Breast epithelium (tissue), 3 donors: ENCODE results near the gene NSMCE4A.

ENCODE experiments used
- CTCF ChIP-seq, 3 donors: fragments of 450-650 bp; IDR thresholded peaks; one replicate each; pipeline ENCODE4 v1.5.1; 2016 to 2017; ENCODE audit warnings: antibody characterized with exemption in 3 of 3, mild to moderate bottlenecking in 3 of 3, moderate library complexity in 3 of 3
- POLR2A ChIP-seq: fragments of 450-650 bp; IDR thresholded peaks from one replicate; pipeline ENCODE4 v1.6.1; 2016; ENCODE audit warnings: antibody characterized with exemption, mild to moderate bottlenecking, moderate library complexity
- POLR2AphosphoS5 ChIP-seq, 3 donors: sonication (generic); formaldehyde crosslinking; IDR thresholded peaks; one replicate each; pipeline ENCODE4 v1.6.1; 2017; ENCODE audit warnings: antibody characterized with exemption in 3 of 3

DNA sequence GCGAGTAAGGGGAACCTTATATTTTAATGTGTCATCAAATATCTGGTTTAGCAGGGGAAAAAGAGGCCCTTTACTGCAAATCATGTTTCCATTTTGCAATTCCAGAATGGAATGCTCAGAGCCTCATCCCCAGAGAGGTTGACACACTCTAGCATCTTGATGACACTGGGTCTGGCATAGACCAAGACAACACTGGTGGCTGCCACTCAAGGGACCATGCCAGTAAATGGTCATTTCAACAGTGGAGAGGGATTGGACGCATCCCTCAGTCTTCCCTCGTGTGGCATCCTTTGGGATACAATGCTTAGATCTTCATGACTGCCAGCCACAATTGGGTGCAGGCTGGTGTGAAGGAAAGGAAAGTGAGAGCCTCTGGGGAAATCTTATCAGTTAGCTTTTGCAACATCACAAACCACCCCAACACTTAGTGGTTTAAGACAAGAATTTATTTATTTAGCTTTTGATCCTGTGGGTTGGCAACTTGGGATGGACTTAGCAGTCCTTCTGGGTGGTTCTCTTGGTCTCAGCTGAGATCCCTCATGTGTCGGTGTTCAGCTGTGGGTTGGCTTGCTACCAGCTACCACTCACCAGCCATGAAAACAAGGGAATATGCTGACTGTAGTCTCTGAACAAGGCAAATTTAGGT, 35.5 kb upstream of the NSMCE4A start:
- TF ChIP-seq CTCF (IDR thresholded peaks at IDR 0.05) (no peak), POLR2A (no peak), POLR2AphosphoS5 (IDR thresholded peaks at IDR 0.05) (no peak)
